SHP77 treated with DMSO at 0.1 percent for 48 hours (cell line): ENCODE data around the gene UBL7.

Experiments
- DNase-seq: peaks from one replicate; lab custom pipeline; 2025; lab: John Stamatoyannopoulos, UW

The UBL7 gene

DNA sequence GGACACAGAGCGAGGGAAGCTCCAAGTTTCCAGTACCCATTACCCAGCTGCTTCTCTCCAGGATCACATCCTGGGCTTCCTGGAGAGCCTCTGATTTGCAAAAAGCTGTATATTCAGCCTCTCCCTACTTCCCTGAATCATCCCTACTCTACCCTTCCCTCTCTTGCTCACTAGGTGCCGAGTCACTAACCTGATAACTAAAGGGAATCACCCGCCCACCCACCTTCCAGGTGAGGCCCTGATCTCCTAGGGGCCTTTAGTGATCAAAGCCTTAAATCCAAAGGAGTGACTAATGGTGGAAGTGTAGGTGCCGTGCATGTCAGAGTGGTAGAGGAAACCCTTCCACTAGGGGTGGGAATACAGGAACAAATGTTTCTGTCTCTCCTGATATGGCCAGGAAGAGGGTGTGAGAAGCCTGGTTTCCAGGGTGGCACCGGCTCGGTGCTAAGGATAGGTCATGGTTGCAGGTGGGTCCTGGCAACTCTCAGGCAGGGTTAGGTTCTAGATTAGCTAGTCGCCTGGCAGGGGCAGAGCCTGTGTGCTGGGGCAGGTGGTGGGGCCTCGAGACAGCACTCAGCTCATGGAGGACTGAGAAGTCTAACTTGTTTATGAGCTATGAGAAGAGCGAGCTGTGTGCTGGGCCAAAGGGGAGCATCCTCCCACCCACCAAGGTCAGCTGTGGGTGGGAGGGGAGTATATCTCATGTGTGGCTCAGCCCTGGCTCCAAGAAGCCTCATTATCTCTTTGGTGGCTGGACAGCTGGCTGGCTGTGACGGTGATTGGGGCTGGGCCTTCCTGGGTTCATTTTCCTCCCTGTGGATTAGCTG lies 37.3 kb downstream of the UBL7 start:
- no peak for DNase-seq

DNA sequence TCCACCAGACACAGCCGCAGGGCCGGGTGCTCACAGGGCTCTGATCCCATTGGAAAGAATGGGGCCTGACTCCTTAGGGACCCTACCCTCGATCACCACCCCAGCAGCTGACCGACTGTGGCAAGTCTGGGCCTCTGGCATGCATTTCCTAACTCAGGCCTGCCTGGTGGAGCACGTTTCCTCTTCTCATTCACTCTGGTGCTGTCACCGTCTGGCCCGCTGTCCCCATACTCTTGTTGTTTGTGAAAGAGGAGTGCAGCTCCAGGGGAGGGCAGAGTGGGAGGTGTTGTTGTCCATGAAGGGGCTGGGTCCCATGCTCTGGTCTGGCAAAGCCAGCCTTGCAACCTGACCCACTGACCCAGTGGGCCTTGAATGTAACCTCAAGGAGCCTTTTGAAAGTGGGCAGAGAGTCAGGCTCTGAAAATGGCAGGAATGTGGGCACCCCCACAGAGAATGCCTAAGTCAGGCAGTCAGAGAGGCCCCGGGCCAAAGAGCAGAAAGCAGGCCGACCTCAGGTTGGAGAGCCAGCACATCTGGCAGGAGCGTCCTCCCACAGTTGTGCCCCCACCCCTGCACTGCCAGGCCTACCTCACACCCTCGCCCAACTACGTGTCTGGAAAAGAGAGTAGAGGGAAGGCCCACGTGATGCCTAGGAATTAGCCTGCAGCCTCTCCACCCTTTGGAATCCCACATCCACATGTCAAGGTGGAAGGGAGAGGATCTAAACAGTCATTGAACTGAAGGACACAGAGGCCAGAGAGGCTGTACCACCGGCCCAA lies 38.1 kb downstream of the UBL7 start:
- no peak for DNase-seq

DNA sequence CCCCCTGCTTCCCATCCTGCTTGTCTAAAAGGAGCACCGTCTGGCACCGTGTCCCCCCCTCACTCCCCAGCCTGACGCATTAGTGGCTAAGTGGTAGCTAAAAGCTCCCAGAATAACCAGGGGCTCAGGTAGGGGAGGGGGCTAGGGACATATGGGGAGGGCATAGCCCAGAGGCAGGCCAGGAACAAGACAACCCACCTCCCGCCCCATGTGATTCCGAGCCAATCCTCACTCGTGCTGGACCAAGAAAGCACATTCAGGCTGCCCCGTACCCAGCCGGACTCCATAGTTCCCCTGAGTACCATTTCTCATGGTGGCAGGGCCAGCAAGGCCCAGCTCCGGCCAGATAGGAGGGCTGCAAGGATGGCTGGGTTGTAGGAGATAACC lies 38.7 kb downstream of the UBL7 start:
- DNase-seq: no peak

DNA sequence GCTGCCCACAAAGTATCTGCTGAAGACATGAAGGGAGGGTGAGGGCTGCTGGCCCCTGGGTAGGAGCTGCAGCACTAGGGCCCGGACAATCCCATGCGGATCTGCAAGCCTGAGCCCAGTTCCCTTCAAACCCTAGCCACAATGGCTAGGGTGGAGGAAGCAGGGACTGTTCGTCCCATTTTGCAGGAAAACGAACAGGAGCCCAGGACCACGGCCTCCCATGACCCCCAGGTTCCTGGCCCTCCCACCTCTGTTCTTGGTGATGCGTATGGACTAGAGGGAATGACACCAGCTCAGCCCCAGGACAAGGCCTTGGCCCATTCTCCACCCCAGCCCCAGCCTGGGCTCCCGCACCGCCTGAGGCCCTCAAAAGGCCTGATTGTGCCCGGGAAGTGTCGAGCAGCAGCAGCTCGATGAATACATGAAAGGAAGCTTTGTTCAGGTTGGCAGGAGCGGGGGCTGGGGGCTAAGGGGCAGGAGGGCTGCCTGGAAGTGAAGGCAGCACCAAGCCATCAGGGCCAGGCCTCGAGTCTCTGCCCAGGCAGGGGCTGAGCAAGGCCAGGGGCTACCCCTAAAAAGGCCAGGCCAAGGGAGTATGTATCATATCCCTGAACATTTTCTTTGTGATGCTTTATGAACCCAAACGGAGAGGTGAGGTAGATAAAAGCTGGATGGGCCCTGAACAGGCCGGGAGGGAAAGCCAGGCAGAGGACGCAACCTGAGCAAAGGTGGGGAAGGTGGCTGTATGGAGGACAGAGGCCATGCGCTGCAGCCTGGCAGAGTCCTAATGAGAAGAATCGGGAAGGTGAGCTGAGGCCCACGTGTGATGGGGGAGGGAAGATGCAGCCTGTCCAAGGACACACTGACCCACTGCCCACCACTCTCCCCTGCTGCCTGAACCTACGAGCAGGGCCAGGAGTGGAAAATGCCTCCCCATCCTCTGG lies 39.4 kb downstream of the UBL7 start:
- no peak for DNase-seq

DNA sequence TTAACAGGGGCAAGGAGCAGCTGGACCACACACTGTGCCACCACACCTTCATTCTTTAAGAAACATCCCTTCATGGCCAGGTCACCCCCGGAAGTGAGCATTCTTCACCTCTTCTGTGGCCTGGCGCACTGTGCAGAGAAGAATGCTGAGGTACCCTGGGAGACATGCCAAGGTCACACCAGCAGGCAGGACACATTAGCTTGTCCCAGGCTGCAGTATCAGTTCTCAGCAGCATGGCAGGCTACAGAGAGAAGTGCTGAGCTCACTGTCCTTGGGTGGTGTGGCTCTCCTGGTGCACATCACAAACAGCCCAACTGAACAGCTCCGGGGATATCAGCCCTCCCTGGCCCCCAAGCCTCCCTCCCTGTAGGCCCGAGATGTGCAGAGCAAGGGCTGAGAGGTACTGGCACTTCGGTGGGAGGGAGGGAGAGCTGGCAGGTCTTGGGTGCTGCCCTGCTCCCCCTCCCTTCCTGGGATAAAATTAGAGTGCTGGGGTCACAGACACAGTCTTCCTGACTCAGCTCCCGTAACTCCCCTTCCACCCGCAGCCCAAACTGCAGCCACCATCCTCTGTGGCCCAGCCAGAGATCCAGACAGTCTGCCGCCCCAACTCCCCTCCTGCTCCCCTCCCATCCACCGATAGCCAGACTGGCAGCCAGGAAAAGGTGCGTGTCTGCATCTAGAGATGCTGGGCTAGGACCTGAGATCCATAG lies 40.6 kb downstream of the UBL7 start:
- DNase-seq: no peak

DNA sequence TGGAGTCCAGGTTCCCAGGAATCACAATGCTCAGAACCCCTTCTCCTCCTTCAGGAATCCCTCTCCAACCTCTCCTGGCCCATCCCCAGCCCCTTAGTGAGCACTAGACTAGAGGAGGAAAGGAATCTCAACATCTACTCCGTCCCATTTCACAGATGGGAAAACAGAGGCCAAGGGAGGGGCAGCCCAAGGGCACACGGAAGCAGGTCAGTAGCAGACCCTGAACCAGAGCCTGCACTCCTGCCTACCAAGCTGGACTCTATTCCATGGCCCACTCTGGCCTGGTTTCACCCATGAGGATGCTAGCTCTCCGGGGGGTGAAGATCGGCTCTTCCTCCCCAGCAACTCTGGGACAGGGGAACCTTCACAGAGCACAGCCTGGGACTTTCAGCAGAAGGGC lies 41.5 kb downstream of the UBL7 start:
- no peak for DNase-seq

DNA sequence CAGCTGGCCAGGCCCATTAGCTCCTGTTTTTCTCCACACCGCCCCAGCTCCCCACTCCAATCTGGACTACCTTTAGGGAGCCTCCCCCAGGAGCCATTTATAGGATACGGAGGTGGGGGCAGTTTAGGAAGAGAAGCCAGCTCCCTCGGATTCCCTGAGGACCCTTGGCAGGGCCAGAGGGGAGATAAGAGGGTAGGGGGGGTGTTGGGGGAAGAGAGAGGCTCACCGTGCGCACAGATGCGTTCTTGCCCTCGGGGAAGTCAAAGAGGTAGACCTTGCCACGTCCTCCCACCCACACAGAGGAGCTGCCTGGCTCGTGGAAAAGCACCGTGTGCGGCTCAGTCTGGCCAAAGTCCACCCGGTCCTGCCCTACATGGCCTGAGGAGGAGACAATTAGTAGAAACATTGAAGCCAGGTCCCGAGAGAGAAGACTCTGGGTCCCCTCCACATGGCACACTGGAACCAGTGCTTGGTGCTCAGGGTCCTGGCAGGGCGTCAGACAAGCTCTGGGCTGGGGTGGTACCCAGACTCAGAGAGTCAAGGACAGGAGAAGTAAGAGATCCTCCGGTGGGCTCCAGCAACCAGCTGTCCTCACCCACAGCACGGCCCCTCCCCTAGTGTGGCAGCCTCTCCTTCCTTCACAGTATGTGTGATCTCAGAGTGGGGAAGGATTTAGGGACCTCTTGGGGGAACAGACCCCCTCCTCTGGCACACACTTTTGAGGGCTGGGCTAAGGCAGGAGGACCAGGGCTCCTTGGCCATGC lies 42.2 kb downstream of the UBL7 start:
- no peak for DNase-seq

DNA sequence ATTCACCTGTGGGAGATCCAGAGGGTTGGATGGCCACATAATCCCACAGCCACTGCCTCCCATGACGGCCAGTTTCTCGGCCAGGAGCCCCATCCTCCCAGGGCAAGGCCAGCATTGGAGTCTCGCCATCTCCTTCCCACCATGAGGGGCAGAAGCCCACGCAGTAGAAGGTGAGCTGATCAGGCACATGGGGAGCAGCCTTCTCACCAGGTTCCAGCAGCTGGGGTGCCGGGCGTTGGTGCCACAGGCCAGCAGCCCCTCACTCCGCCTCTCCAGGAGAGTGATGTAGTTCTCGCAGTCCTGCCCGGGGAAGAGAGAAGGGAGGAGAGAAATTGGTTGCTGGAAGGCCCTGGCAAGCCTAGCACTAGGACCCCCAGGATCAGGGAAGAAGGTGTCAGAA lies 43.3 kb downstream of the UBL7 start:
- no peak for DNase-seq

DNA sequence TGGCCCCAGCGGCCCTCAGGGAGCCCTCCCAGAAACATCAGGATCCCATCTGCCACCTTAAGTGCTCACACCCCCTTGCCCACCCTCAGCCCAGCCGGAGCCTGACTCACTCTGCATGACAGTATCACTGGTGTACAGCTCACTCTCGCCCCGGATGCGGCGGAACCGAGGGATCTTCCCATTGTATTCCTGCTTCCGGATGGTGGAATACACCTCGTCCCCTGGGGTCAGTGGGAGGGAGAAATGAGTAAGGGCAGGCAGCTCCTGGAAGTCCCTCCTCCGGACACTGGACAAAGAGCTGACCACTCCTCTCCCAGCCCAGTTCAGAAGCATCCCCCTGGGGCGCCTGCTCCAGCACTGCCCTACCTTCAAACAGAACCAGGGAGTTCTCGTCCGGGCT lies 43.7 kb downstream of the UBL7 start:
- no peak for DNase-seq

DNA sequence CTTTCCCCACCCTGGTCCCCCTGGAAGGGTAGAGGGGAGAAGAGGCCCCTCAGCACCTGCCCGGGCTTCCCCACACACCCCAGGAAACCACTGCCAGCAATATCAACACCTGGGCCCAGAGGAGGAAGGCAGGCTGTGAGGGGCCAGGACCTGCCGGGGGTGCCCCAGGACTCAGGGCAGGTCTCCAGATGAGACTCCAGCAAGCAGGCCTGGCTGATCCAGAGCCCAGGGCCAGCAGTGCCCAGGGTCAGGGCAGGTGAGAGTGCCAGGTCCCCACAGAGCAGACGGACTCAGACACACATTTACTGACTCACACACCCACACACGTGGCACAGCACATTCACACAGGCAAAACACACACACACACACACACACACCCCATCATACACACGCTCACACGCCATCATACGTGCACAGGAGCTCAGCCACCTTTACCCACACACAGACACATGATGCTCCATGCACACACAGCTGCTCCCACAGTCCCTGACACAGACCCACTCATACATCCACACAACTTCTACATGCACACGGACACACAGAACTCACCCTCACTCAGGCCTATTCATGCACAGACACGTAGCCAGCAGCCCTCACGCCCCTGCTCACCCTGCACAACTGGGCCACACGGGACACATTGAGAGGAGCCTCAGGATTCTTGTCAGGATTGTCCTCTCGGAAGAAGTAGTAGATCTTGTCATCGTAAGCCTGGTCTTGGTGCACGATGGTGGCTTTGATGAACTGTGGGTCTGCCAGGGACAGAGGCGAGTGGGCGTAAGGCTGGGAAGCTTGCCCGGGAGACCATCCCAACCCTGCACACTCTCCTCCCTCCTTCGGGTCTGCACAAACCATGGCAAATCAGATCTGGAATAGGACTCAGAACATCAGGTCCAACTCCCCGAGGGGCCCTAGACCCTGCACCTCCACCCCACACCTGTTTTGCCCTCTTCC lies 44.7 kb downstream of the UBL7 start:
- DNase-seq: no peak

DNA sequence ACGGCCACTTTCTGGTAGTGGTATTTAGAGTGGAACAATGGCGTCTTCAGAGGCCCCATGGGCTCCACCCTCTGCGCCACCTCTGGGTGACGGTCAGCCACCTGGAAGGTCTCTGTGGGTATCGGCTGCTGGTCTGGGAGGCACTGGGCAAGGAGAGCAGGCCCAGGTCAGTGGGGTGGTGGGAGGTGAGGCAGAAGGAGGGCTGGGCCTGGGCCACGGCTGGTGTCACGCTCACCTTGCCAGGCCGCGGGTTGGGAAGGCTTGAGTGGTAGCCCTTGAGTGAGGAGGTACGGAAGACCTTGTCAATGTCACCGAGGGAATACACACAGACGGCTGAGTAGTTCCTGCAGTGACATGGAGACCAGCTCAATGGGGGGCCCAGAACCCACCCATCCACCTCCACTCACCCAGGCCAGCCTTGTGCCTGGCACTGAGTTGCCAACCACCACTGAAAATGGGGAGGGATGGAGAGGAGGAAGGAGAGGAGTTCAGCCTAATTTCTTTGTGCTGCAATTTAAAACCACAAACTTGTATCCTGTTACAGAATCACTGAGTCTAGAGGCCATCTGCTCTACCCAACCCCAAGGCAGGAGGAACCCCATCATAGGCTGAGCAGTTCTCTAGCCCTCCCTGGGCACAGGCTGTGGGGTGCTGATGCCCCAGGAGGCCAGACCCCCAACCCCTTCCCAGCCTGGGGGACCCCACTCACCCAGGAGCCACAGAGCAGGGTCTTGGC lies 46.2 kb downstream of the UBL7 start:
- DNase-seq: no peak

DNA sequence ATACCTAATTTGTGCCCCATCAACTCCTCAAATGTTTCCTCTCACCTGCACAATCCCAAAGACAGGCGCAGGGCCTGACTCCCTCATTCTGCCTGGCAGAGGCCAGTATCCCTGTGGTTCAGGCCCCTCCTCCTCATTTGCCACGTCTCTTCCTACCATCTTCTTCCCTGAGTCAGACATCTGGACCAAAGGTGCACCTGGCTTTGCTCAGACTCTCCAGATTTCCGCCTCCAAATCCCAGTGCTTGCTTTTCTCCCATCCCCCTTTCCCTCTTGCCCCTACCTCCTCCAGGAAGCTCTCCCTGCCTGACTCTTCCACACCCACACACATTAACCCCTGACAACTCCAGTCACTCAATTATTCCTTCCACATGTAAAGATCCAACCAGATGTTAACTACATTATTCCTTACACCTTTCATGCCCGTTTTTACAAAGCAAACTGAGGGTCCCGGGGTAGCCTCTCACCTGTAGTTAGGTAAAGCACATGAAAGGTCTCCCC lies 46.8 kb downstream of the UBL7 start:
- DNase-seq: no peak

DNA sequence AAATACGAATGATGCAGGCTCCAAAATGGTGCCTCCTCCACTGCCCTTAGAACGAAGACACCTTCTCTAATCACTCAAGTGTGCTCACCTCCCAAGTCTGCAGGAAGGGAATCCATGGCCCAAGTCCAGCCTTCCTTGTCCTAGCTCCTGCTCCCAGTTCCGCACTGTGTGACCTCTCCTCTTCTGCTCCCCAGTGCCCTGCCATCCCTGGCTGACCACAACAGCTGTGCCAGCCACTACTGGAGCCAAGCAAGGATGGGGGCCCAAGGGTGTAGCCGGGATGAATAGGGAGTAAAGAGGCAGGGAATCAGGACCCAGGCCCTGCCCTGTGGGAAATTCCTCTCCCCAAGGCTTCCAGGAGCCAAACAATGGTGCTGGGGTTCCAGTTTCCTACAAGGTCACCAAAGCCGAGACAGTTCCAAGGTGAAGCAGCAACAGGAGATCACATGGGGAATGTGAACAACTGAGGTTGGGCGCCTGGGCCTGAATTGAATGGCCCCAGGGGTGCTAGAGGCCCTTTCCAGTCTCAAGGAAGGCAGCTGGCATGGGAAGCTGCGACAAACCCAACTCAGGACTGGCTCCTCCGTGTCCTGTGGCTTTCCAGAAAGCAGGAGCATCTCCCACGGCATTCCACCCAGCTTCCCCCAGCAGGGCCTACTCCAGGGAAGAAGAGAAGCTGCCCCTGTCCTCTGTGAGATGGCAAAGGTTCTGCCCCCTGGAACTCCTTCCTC lies 47.4 kb downstream of the UBL7 start:
- no peak for DNase-seq

DNA sequence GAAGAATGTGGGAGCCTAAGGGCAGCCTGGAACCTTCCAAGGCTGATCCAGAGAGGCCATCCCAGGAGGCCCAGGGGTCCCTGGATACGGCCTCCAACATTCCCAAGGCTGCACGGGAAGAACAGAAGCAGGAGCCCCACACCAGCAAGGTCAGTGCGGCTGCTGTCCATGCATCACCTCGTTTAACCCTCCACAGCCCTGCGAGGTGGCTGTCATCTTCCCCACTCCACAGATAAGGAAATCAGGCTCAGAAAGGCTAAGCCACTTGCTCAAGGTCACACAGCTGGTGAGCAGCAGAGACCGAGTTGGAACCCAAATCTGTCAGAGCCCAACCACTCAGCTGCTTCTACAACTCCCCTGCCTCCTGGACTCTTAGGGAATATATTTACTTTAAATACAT lies 48.8 kb downstream of the UBL7 start:
- no peak for DNase-seq

DNA sequence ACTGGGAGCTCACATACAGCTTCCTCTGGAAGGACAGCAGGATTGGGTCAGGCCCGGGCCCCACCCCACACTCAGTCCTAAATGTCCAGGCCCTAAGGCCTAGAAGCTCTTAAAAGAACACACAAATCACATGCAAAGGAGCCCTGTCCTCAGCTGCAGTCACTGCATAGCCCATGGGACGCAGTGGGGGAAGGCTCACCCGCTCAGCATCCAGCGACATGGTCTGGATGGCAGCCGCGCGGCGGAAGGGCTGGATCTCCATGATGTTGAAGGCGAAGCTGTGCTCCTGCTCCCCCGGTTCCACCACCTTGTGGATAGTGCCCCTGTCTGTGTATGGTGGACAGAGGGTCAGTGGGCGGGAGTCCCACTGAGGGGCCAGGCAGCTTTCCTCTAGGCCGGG lies 49.3 kb downstream of the UBL7 start:
- DNase-seq: no peak

DNA sequence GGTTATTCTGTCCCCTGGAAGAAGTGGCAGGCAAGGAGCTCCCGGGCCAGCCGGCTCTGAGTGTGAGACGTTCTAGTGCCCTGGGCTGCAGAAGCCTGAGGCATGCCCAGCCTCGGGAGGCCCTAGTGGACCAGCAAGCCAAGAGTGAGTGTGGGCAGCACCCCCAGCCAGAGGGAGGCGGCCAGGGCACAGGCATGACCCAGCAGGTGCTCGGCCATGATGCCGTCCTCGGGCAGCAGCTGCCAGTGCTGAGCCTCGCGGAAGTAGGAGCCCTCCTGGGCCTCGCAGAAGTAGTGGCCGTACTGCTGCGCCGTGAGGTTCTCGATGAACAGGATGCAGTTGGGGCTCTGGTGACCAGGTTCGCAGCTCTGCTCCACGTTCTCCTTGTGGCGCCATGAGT lies 50.5 kb downstream of the UBL7 start:
- DNase-seq: no peak

DNA sequence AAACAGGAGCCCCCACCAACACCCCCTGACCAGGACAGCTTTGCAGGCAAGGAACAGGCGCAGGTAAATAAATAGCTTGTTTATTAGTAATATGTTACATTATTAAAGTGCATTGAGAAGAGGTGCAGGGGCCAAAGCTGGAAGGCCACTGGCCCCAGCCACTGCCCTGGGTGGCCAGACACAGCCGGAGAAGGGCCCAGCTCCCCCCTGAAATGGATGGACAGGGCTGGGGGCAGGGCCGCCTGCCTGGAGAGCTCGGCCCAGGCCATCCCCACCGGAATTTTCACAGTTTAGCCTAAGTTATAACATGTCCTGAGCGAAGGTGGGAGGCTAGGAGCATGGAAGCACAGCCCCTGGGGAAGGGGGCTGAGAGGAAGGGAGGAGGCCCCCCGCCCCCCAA lies 51.7 kb downstream of the UBL7 start:
- DNase-seq: no peak

DNA sequence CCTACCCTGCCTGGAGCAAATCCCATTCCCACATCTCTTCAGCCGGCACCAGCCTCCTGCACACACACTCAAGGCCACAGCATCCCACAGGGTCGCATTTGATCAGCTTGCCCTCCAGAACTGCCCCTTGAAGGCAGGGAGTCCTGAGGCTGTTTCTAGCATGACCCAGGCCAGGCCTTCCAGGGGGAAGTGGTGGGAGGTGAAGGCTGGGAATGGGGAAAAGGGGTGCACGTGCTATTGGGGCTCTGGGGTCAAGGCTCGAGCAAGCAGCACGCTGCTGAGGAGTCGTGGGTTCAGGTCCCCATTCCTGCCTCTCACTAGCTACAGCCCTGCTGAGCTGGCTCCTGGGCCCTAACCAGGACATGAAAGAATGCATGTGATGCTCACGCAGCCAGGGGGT lies 52.1 kb downstream of the UBL7 start:
- no peak for DNase-seq
